HEK293 (cell line): ENCODE data around the gene VAV2.

Experiments
- CTCF ChIA-PET: fragments of 350-600 bp; formaldehyde crosslinking; extraction: SDS; loops from one replicate; lab custom pipeline; 2021; ENCODE audit warnings: antibody characterized with exemption; lab: Yijun Ruan, JAX
- POLR2A ChIA-PET: fragments of 300-600 bp; formaldehyde crosslinking; extraction: SDS; loops from one replicate; lab custom pipeline; 2020; ENCODE audit warnings: antibody characterized with exemption, inconsistent platforms; lab: Yijun Ruan, JAX
- H3K27ac ChIP-seq: fragments of 200-500 bp; sonication (Bioruptor generic); 2 replicates; pipeline ENCODE4 v1.5.1; 2014; ENCODE audit warnings: low read depth, low read length, control low read depth, inconsistent platforms; ENCODE audit errors: extremely low read depth
- H3K36me3 ChIP-seq, 2 experiments: fragments of 200-500 bp in 1 of 2; sonication (Bioruptor generic) in 1 of 2; 1 replicate in 1 of 2; 2 replicates in 1 of 2; pipeline ENCODE4 v1.5.1; 2014 to 2017; ENCODE audit warnings: inconsistent platforms in 2 of 2, low read length in 2 of 2; ENCODE audit not compliant: control insufficient read depth in 2 of 2, insufficient read depth in 1 of 2
- H3K4me1 ChIP-seq: fragments of 200-500 bp; sonication (Bioruptor generic); 2 replicates; pipeline ENCODE4 v1.5.1; 2014; ENCODE audit warnings: mild to moderate bottlenecking, low read length, inconsistent platforms; ENCODE audit not compliant: control insufficient read depth, insufficient read depth
- H3K4me3 ChIP-seq: 2 replicates; pipeline ENCODE4 v1.5.1; 2011; ENCODE audit warnings: low read depth, mild to moderate bottlenecking, control low read depth, low read length, moderate library complexity
- H3K9me3 ChIP-seq: fragments of 200-500 bp; sonication (Bioruptor generic); 2 replicates; pipeline ENCODE4 v1.5.1; 2014; ENCODE audit warnings: low read depth, low read length, inconsistent platforms; ENCODE audit not compliant: control insufficient read depth, insufficient read depth
- GLI4 ChIP-seq: fragments of 450-650 bp; formaldehyde crosslinking; IDR thresholded peaks from 2 replicates; pipeline ENCODE4 v1.5.1; 2016; ENCODE audit warnings: missing biosample characterization, missing genetic modification characterization
- GLIS2 ChIP-seq: fragments of 450-650 bp; formaldehyde crosslinking; IDR thresholded peaks from 2 replicates; pipeline ENCODE4 v1.5.1; 2016; ENCODE audit warnings: missing biosample characterization, missing genetic modification characterization
- IKZF3 ChIP-seq: fragments of 450-650 bp; IDR thresholded peaks from 2 replicates; pipeline ENCODE4 v1.5.0; 2018; ENCODE audit warnings: missing biosample characterization, mild to moderate bottlenecking, missing genetic modification characterization, moderate library complexity
- KLF1 ChIP-seq: fragments of 450-650 bp; formaldehyde crosslinking; IDR thresholded peaks from 2 replicates; pipeline ENCODE4 v1.5.1; 2016; ENCODE audit warnings: missing biosample characterization, missing genetic modification characterization
- PRDM2 ChIP-seq: fragments of 450-650 bp; formaldehyde crosslinking; IDR thresholded peaks from 2 replicates; pipeline ENCODE4 v1.5.1; 2016; ENCODE audit warnings: missing biosample characterization, missing genetic modification characterization, borderline replicate concordance
- TRIM28 ChIP-seq: IDR thresholded peaks from 2 replicates; pipeline ENCODE4 v1.6.1; 2011; ENCODE audit warnings: low read length, control low read depth, borderline replicate concordance
- ZBTB8A ChIP-seq: fragments of 450-650 bp; formaldehyde crosslinking; IDR thresholded peaks from 2 replicates; pipeline ENCODE4 v1.5.1; 2016; ENCODE audit warnings: missing biosample characterization, missing genetic modification characterization
- ZFHX2 ChIP-seq: fragments of 450-650 bp; formaldehyde crosslinking; conservative IDR thresholded peaks from 2 replicates; pipeline ENCODE4 v1.5.1; 2016; ENCODE audit warnings: missing biosample characterization, missing genetic modification characterization
- ZNF121 ChIP-seq: fragments of 450-650 bp; formaldehyde crosslinking; IDR thresholded peaks from 2 replicates; pipeline ENCODE4 v1.5.1; 2016; ENCODE audit warnings: missing biosample characterization, missing genetic modification characterization
- ZNF140 ChIP-seq: fragments of 450-650 bp; formaldehyde crosslinking; IDR thresholded peaks from 2 replicates; pipeline ENCODE4 v1.5.1; 2016; ENCODE audit warnings: missing biosample characterization, missing genetic modification characterization
- ZNF155 ChIP-seq: fragments of 450-650 bp; formaldehyde crosslinking; IDR thresholded peaks from 2 replicates; pipeline ENCODE4 v1.5.1; 2016; ENCODE audit warnings: missing biosample characterization, missing genetic modification characterization
- ZNF302 ChIP-seq: fragments of 450-650 bp; formaldehyde crosslinking; IDR thresholded peaks from 2 replicates; pipeline ENCODE4 v1.5.1; 2016; ENCODE audit warnings: missing biosample characterization, missing genetic modification characterization, low read depth
- ZNF404 ChIP-seq: fragments of 450-650 bp; formaldehyde crosslinking; IDR thresholded peaks from 2 replicates; pipeline ENCODE4 v1.5.1; 2017; ENCODE audit warnings: missing biosample characterization, missing genetic modification characterization
- ZNF530 ChIP-seq: fragments of 450-650 bp; formaldehyde crosslinking; IDR thresholded peaks from 2 replicates; pipeline ENCODE4 v1.5.1; 2016; ENCODE audit warnings: low read depth, missing biosample characterization, missing genetic modification characterization
- ZNF544 ChIP-seq: fragments of 450-650 bp; formaldehyde crosslinking; IDR thresholded peaks from 2 replicates; pipeline ENCODE4 v1.5.0; 2017; ENCODE audit warnings: missing biosample characterization, missing genetic modification characterization
- ZNF558 ChIP-seq: fragments of 450-650 bp; formaldehyde crosslinking; IDR thresholded peaks from 2 replicates; pipeline ENCODE4 v1.5.1; 2016; ENCODE audit warnings: missing biosample characterization, missing genetic modification characterization
- TF ChIP-seq, protein P1 (sequence below): fragments of 450-650 bp; formaldehyde crosslinking; IDR thresholded peaks from 2 replicates; pipeline ENCODE4 v1.5.1; 2017; ENCODE audit warnings: missing biosample characterization, missing genetic modification characterization

Gene VAV2

DNA sequence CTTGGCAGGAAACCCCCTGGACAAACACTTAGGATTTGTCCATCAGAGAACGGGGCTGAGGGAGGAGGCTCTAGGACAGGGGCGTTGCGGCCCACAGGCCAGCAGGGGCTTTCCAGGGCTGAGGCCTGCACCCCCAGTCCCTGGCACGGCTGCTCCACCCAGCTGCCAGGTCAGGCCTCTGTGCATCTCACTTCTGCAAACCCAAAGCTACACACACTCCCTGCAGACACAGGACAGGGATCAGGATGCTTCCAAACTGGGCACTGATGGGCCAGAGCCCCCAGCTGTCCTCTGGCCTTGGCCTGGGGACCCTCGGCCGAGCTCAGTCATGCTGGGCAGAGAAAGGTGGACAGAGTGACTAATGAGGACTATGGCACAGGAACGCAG lies 147.7 kb downstream of the VAV2 start:
- Histone ChIP-seq H3K27ac (no peak overlapping the region), H3K4me3 (no peak overlapping the region), H3K36me3 (no peaks in the 10 kb centered on the region), H3K4me1 (no peaks in the 10 kb centered on the region), H3K9me3 (no peaks in the 10 kb centered on the region)
- TF ChIP-seq ZNF404 (tag by site-specific recombination), result no peak
- no peak for TF ChIP-seq ZFHX2 (tag by site-specific recombination)
- TF ChIP-seq ZNF544 (tag by site-specific recombination), result no peak
- TF ChIP-seq ZBTB8A (tag by site-specific recombination), result no peak
- TF ChIP-seq PRDM2, result no peak
- TF ChIP-seq ZNF558 (tag by site-specific recombination), result no peak
- TF ChIP-seq, protein P1, sequence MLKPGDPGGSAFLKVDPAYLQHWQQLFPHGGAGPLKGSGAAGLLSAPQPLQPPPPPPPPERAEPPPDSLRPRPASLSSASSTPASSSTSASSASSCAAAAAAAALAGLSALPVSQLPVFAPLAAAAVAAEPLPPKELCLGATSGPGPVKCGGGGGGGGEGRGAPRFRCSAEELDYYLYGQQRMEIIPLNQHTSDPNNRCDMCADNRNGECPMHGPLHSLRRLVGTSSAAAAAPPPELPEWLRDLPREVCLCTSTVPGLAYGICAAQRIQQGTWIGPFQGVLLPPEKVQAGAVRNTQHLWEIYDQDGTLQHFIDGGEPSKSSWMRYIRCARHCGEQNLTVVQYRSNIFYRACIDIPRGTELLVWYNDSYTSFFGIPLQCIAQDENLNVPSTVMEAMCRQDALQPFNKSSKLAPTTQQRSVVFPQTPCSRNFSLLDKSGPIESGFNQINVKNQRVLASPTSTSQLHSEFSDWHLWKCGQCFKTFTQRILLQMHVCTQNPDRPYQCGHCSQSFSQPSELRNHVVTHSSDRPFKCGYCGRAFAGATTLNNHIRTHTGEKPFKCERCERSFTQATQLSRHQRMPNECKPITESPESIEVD, result no peak
- TF ChIP-seq ZNF302 (tag by site-specific recombination), result no peak
- TF ChIP-seq TRIM28, result no peak
- TF ChIP-seq ZNF140 (tag by site-specific recombination), result no peak
- POLR2A ChIA-PET, result no interaction called here
- CTCF ChIA-PET, result interaction anchor here (1.1 kb wide), 1 partner anchor 102 kb away, joined by 3 read pairs; no protein-coding TSS in a partner anchor

DNA sequence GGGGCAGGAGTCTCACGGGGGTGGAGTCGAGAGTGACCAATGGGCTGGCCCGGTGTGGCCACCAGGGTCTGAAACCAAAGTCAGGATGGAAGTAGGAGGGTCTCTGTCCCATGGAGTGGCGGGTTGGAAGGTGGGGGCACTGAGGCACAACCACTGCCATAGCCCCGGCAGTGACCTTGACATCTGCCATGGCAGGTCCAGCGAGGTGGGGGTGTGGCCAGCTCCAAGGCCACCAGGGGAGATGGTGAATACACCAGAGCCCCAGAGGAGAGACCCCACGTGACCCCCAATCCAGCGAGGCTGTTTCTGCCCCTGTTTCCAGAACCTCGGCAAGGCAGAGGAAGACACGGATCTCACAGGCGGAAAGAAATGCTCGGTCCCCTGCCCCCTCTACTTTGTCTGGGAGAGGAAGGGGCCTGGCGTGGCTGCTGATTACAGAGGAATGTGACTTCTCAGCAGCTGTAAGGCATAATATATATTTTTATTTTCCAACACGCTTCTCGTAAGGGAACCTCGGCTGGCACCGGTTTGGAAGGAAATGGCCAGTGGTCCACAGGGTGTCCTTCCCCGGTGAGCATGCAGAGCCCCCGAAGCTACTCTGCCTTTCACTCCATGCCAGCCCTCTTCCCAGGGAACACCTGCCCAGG lies 148.2 kb downstream of the VAV2 start:
- no peaks in the 10 kb centered on the region for H3K9me3 ChIP-seq
- no peaks in the 10 kb centered on the region for H3K4me1 ChIP-seq
- H3K4me3 ChIP-seq, result no peak overlapping the region
- CTCF ChIA-PET, result no interaction called here
- POLR2A ChIA-PET, result no interaction called here
- no peak overlapping the region for H3K27ac ChIP-seq
- no peak for TF ChIP-seq IKZF3 (tag by site-specific recombination)
- TF ChIP-seq GLI4 (tag by site-specific recombination), result no peak
- TF ChIP-seq GLIS2 (tag by site-specific recombination), result 0 out of 2 replicates have a peak, but pooled peaks have one; percentile 21
- no peaks in the 10 kb centered on the region for H3K36me3 ChIP-seq

GRCh38 chr9:133843250-133843649 lies 148.9 kb downstream of the VAV2 start:
- Histone ChIP-seq H3K9me3 (no peaks in the 10 kb centered on the region), H3K4me3 (no peak overlapping the region), H3K4me1 (no peaks in the 10 kb centered on the region), H3K27ac (no peak overlapping the region), H3K36me3 (no peaks in the 10 kb centered on the region)
- ChIA-PET POLR2A (no interaction called here), CTCF (no interaction called here)
- TF ChIP-seq ZNF155 (no peak), ZNF530 (tag by site-specific recombination) (no peak), KLF1 (peak; percentile 8), ZNF121 (tag by site-specific recombination) (peak; percentile 98)
